Measurements from ENCODE around the gene RERE.

RERE gene

DNA sequence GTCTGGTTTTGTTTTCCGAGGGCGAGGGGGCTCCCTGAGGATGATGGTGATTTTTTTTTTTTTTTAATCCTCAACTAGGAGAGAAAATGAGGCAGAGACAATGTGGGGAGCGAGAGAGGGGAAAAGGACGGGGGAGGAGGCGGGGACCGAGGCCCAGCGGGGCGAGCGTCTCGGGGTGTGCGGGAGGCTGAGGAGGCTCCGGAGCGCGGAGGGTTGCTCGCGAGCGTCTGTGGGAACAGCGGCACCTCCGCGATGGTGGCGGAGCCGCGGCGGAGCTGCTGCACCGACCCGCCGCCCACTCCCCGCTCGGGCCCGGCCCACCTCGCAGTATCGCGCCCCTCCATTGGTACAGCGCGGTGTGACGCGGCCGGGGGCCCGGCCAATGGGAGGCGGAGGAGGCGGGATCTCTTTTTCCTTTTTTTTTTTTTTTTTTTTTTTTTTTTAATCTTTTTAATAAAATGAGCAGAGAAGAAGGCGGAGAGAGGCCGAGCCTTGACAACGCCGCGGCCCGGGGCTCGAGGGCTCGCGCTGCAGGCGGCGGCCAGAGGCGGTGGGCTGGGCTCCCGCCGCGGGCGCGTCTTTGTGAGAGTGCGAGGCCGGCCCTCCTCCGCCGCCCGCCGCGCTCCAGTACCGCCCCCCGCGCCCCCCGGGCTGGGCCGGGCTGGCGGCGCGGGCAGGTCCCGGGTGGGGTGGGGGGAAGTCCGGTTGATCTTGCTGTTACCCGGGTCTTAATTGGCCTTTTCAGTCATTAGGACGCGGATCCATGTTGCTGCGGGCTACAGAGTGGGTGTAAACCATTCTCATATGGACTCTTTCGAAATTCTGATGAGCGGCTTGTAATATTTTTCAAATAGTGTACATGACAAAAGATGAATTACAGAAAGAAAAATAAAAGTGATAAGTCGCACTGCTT is at the start of gene RERE:
TSS of gene RERE (minus strand) at position 229 of the 913 bp plus-strand sequence.
- peak; percentile 94 for DNase-seq (ENCODE audit: low spot score)

DNA sequence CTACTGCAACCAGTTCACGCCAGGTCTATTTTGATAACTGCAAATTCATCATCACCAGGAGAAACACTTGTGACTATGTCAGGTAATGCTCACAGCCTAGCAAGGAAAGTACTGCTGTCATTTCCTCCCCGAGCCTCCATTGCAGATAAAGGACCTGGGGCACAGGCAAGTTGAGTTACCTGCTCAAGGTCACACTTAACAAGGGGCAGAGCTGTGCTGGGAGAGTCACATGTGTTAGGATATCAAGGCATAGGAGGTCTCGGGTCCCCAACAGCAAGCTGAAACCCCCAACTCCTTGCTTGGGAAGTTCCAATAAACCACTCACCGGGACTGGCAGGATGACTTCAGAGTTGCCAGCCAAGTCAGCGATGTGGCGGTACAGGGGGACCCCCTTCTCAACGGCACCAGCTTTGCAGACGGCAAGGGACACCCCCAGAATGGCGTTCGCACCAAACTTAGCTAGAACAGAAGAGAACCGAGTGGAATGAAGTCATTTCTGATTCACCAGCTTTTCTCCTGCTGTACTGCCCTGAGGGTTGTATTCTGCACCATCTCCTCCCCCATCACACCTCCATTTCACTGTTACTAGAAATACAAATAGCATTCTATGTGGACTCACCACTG is 49.5 kb upstream of the RERE start:
- no peak for DNase-seq (ENCODE audit: low spot score)

DNA sequence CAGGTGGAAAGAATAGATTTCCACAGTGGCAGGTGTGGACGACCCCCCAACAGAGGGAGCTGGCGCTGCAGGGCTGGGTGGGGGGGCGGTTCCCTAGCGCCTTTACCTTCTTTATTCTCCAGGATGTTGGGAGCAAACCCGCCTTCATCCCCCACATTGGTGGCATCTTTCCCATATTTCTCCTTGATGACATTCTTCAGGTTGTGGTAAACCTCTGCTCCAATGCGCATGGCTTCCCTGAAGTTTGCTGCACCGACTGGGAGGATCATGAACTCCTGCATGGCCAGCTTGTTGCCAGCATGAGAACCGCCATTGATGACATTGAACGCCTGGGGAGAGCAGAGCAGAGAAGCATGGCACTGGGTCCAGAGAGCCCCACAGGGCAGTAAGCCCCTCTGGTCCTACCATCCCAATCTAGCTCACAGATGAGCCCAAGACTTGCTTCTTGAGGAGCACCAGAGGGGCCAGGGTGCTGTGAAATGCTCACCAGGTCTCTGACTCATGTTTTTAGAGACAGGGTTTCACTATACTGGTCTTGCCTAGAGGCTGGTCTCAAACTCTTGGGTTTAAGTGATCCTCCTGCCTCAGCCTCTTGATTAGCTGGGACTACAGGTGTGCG is 48.8 kb upstream of the RERE start:
- no peak for DNase-seq (ENCODE audit: low spot score)

GRCh38 chr1:8864713-8865344 is 47.4 kb upstream of the RERE start:
- DNase-seq (ENCODE audit: low spot score), result no peak

DNA sequence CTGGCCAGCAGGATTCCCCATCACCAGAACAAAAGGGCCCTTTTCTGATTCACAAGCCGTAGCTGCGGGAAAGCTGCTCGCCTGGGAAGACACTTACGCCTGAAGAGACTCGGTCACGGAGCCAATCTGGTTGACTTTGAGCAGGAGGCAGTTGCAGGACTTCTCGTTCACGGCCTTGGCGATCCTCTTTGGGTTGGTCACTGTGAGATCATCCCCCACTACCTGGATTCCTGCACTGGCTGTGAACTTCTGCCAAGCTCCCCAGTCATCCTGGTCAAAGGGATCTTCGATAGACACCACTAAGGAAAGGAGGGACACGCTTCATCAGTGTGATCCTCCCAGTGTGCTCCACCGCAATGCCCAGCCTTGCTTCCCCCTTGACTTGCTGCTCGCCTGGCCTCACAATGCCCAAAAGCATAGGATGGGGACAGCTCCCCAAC is 46.4 kb upstream of the RERE start:
- DNase-seq (ENCODE audit: low spot score), result no peak

DNA sequence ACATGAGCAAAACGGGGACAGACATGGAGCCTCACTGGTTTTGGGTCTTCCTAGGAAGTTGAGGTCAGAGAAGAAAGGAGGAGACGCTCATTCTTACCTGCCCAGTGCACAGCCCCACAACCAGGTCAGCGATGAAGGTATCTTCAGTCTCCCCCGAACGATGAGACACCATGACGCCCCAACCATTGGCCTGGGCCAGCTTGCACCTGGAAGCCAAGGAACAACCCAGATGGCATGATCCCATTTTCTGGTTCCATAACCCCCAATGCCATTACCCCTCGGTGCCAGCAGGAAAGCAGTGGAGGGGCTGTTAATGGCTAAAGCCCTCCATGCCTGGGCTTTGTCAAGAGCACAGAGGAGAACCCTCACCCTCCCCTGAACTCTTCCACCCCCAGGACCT is 45.7 kb upstream of the RERE start:
- DNase-seq (ENCODE audit: low spot score), result no peak

- DNase-seq (ENCODE audit: low spot score), result no peak
Measured at GRCh38 chr1:8862528-8862927, 45.1 kb upstream of the RERE start.

- DNase-seq (ENCODE audit: low spot score), result no peak
Measured at GRCh38 chr1:8860738-8861516, 43.5 kb upstream of the RERE start.

DNA sequence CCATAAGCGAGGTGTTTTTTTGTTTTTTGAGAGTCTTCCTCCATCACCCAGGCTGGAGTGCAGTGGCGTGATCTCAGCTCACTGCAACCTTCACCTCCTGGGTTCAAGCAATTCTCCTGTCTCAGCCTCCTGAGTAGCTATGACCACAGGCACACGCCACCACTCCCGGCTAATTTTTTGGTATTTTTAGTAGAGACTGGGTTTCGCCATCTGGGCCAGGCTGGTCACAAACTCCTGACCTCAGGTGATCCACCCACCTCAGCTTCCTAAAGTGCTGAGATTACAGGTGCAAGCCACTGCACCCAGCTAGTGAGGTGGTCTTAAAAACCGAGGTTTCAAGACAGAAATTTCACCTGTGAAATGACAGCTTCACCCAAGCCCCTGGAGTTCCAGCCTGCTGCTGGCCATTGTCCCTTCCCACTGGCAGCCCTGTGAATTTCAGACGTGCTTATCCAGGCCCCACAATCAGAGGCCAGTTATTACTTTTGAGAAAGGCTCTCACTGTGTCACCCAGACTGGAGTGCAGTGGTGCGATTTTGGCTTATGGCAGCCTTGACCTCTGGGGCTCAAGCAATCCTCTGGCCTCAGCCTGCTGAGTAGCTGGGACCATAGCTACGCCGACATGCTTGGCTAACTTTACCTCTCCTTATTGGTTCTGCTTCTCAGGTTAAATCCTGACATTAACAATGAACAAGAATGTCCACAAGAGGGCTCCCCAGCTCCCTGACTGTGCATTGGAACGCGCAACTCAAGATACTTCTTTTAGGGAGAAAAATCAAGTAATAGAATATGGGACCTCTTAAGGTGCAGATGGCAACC is 41.7 kb upstream of the RERE start:
- DNase-seq (ENCODE audit: low spot score), result peak; percentile 54

DNA sequence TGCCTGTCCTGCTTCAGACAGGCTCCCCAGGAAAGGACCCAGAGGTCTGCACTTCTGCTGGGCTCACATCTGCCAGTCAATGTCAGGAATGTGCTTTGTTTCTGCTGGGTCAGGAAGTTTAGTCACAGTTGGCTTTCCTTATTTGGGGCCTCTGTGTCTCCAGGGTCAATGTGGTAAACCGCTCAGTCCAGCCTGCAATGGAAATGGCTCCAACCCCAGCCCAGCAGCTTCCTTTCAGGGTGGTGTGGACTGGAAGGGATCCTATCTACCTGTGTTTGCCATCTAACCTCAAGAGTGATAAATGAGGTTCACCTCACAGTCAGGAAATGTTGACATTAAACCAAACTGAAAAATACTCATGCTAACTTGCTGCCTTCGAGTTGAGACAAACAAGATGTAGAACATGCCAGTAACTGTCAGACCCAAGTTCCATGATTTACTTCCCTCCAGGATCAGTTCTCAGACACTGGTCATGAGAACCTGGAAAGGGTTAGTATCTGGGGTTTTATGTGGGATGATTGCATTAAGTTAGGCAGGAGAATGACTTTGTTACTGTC is 40.8 kb upstream of the RERE start:
- DNase-seq (ENCODE audit: low spot score), result peak; percentile 56

GRCh38 chr1:8856689-8857412 is 39.4 kb upstream of the RERE start:
- no peak for DNase-seq (ENCODE audit: low spot score)

- no peak for DNase-seq (ENCODE audit: low spot score)
Measured at GRCh38 chr1:8854240-8854639, 36.8 kb upstream of the RERE start.

DNA sequence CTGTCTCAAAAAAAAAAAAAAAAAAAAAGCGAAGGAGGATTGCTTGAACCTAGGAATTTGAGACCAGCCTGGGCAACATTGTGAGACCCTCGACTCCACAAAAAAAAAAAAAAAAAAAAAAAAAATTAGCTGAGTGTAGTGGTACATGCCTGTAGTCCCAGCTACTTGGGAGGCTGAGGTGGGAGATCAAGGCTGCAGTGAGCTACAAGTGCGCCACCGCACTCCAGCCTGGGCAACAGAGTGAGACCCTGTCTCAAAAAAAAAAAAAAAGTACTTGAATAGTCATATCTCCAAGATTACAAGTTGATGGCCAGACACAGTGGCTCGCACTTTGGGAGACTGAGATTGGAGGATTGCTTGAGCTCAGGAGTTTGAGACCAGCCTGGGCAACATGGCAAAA is 33.6 kb upstream of the RERE start:
- DNase-seq (ENCODE audit: low spot score), result no peak

- peak; percentile 75 for DNase-seq (ENCODE audit: low spot score)
Measured at GRCh38 chr1:8848663-8849386, 31.4 kb upstream of the RERE start.

DNA sequence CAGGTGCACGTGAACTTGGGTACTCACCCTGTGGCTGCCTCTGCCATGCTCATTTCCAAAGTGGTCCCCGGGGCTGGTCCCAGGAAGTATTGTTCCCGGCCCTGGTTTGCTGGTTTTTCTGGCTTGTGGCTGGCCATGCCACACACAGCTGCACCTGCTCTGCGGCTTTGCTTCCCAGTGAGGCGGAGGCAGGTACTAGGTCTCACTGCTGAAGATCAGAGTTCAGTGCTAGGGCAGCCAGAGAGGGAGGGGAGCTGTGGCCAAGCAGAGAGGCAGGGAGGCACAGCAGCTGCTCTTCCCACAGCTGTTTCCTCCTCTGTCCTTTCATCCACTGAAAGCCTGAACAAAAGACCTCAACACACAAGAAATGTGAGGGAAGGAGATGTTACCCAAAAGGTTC is 30.6 kb upstream of the RERE start:
- DNase-seq (ENCODE audit: low spot score), result no peak

DNA sequence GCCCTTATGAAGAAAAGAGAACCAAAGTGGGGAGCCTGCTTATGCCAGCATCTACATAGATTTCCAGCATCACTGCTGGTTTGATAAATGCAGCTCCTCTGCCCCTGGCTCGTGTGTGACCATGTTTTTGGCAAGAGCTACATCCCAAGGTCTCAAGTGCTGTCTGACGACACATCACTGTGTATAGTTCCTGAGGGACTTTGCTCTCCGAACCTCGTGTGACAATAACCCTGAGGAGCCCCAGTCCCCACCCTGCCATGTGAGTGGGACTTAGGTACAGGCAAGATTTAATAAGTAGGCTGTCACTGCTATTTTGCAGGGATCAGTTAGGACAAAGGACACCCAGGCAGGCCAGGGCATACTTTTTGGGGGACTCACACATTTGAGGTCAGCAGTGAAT is 28.8 kb upstream of the RERE start:
- no peak for DNase-seq (ENCODE audit: low spot score)

GRCh38 chr1:8845104-8846097 is 28.0 kb upstream of the RERE start:
- DNase-seq (ENCODE audit: low spot score), result no peak

DNA sequence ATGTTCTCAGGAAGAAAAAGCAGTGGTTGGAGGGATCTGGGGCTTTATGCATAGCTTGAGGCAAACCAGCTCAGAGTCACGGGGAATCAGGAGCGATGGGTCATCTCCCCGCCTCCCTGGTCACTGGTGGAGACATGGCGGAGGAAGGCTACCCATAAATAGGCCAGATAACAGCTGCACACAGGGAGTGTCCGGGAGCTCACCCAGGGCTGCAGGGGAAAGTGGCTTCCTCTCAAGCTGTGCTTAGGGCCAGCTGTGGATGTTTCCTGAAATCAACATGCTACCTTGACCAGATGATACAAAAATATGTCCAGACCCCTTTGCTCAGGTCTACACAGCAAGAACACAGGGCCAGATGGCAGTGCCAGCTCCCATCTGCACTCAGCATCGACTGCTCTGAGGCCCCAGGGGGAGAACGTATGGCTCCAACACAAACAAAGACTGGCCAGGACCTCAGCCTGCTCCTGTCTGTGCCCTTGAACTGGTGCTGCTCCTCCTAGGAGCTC is 27.1 kb upstream of the RERE start:
- DNase-seq (ENCODE audit: low spot score), result no peak

Data from activated CD4-positive, alpha-beta T cell treated with anti-CD3 and anti-CD28 coated beads, Interleukin-2, Interleukin-4, amounts not matched to agents 100 ng/mL and 50 ng/mL, durations not matched to agents 16 hours and 8 hours (primary cell).